ENCODE measurements around the gene AP4B1.

AP4B1 gene

DNA sequence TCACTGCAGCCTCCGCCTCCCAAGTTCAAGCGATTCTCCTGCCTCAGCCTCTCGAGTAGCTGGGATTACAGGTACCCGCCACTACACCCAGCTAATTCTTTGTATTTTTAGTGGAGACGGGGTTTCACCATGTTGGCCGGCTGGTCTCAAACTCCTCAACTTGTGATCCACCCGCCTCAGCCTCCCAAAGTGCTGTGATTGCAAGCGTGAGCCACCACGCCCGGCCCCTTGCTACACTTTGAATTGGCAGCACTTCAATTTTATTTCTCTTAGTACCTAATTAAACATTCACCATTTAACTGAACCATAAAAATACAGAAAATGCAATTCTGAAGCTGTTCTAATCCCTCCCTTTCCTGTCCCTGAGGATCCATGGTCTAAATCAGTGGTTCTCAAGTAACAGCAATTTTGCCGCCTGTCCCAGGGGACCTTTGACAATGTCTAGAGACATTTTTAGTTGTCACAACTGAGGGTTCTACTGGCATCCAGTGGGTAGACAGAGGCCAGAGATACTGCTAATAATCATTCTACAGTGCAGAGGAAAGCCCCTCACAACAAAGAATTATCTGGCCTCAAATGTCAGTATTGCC, 12.9 kb downstream of the AP4B1 start:
- DNase-seq: no peak

DNA sequence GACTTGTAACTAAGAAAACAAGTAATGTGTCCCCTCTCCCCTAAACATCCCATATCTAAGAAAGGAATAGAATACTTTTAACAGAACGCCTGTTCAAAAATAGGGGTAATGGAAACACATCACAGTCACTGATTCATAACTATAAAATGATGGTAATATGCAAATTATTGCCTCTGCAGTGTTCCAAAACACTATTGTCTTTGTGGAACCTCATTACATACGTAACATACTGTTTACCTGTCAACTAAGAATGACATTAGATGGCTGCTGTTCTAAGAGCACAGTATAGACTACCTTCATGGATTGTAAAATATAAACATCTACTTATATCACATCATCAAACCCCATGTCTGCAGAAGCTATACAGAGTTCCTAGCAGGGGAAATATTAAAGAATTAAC, 13.8 kb downstream of the AP4B1 start:
- DNase-seq: no peak

DNA sequence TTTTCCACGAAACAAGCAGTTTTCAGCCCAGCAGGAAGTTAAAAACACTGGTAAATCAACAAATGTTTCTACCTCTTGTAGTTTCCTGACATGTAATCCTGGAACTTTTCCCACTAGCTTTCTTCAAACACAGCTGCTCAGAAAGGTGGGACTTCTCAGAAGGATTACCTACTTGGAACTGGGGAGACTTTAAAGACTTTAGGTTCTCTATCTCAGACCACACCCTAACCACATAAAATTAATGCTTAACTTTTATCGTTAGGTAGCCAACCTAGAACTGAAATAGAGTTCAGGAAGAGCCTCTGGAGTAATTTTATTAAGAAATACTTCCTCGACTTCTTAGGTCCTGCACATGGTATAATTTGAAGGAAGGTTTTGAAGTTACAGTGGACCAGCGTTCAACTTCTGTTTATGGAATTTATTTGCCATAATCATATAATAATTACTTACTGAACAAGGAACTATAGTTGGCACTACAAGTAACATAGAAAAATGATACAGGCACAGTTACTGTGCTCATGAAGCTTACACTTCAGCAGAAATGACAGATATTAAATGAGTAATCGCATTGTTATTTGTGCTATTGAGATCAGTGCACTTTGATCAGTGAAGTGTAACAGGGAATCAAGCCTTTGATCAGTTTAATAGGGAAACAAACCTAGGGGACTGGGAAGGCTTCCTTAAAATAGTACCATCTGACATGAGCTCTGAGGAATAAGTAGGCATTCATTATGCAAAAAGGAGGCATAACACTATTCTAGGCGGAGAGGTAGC, 17.0 kb downstream of the AP4B1 start, which contains the start of gene BCL2L15:
Gene BCL2L15, minus strand, starts transcription at position 180 of the 774 bp plus-strand sequence. CDS start 206 bp downstream, outside the sequence.
- no peak for DNase-seq

DNA sequence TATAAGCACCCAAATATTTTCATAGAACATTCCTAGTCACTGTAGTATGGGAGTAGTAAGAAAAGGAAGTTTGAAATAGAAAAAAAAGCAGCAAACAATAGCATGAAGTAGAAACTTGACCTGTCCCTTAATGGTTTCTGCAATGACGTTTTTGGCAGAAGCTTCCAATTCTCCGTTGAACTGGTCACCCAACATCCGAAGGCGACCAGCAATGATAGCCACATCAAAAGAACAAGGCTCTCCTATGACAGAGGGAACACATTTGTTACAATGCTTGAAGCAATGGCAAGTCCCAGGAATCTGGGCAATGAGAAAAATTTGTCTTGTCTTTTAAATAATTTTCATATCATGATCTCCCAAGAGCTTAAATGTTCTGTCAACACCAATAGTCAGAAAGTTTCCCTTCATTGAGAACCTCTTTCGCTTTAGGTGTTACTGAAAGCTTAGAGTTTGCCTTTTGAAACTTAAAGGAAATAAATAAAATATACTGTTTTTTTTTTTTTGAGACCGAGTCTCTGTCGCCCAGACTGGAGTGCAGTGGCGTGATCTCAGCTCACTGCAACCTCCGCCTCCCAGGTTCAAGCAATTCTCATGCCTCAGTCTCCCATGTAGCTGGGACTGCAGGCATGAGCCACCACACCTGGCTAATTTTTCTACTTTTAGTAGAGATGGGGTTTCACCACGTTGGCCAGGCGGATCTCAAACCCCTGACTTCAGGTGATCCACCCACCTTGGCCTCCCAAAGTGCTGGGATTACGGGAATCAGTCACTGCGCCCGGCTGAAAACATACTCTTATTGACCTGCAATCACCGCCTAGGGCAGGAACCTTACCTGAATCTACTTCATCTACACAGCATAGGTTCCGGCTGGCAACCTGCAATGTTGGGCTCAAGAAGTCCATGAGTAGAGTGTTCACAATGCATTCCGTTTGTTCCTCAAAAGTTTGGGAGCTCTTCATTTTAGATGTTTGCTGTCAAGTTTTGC, 17.9 kb downstream of the AP4B1 start:
- DNase-seq: no peak

DNA sequence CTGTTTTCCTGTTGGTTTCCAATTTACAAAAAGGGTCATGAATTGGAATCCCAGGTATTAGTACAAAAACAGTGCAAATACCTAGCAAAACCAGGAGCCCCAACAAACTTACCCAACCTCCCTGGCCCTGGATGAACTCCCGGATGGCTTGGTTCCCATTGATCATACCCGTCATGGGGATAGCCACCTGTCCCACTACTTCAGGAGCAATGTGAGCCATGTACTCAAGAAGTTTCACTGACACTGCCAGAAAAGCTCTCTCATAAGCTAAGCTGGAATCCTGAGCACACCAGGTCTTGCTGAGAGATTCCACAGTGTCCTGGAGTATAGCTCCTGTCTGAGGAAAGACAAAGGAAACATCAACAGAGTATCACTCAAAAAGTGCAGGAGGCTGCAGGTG, 22.9 kb downstream of the AP4B1 start:
- no peak for DNase-seq

- no peak for DNase-seq
These were observed 24.9 kb downstream of the AP4B1 start for GRCh38 chr1:113879739-113880038.

DNA sequence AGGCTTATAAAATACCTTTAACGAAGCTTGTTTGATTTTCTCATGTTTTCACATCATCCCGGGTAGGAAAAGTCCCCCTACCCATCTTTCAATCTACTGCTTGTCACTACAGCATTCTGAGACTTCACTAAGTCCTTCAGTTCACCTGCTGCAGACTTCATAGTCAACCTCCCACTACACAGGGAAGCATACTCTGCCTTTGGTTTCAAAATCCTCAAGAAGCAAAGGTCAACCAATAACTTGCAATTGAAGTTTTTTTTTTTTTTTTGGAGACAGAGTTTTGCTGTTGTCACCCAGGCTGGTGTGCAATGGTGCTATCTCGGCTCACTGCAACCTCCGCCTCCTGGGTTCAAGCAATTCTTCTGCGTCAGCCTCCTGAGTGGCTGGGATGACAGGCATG, 28.4 kb downstream of the AP4B1 start:
- no peak for DNase-seq

- no peak for DNase-seq
These were observed 28.9 kb downstream of the AP4B1 start for GRCh38 chr1:113875714-113876113.

- peak in 1 of 2 donors; percentile 75 for DNase-seq
These were observed 30.4 kb downstream of the AP4B1 start for GRCh38 chr1:113874012-113874879.

GRCh38 chr1:113872219-113872935, 32.2 kb downstream of the AP4B1 start:
- no peak for DNase-seq

DNA sequence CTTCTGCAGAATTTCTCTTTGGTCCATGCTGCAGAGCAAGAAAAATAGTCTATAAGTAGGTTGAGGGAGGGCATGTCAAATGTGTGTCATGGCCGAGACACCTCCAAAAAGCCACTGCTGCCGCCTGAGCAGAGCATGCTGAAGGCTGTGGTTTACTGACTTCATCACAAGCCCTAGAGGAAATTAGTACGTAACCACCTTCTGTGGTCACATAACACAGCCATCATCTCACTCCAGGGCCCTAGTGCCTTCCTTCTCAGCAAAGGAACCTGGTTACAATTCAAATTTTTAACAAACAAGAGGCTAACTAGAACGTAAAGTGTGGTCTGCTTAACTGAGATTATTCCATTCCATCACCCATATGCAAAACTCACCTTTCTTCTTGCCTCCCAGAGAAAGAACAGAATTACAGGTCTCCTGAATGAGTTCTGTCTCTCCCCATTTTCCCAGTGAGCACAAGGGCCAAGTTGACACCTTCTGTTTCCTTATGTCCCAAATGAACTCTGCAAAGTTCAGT, 32.9 kb downstream of the AP4B1 start, which contains the start of gene PTPN22:
Gene PTPN22, minus strand, starts transcription at position 116 of the 517 bp plus-strand sequence.
- DNase-seq: peak in 1 of 2 donors; percentile 93

DNA sequence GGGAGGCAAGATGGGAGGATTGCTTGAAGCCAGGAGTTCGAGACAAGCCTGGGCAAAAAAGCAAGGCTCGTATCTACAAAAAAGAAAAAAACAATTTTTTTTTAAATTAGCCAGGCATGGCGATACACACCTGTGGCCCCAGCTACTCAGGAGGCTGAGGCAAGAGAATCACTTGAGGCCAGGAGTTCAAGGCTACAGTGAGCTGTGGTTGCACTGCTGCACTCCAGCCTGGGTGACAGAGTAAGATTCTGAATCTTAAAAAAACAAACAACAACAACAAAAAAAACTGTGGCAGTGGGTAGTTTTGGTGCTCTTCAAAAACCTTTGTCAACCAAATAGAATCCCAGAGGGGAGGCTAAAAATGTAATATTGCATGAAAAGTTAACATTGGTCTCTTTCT, 33.8 kb downstream of the AP4B1 start:
- no peak for DNase-seq

- peak in 1 of 2 donors; percentile 22 for DNase-seq
These were observed 36.1 kb downstream of the AP4B1 start for GRCh38 chr1:113868387-113869083.

GRCh38 chr1:113861641-113862040, 43.0 kb downstream of the AP4B1 start:
- DNase-seq: no peak

DNA sequence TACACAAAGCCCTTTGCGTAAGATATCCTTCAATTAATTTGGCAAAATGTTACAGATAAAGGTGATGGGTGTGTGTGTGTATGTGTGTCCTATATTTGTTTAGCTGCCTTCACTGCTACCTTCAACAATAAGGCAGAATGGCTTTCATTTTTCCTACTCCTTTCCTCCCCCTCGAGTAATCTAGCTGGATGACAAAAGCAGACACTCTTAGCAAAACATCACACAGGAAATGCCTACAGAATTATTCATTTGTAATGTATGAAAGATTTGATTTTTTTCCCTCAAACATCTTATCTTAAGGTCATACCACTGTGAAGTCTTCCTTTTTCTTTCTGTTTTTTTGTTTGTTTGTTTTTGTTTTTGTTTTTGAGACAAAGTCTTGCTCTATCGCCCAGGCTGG, 43.7 kb downstream of the AP4B1 start:
- no peak for DNase-seq

GRCh38 chr1:113859478-113860175, 45.0 kb downstream of the AP4B1 start:
- DNase-seq: peak in 1 of 2 donors; percentile 83

GRCh38 chr1:113858982-113859381, 45.6 kb downstream of the AP4B1 start:
- DNase-seq: no peak

- DNase-seq: no peak
These were observed 46.2 kb downstream of the AP4B1 start for GRCh38 chr1:113858418-113858817.

- no peak for DNase-seq
These were observed 46.8 kb downstream of the AP4B1 start for GRCh38 chr1:113857776-113858175.

GRCh38 chr1:113856401-113856790, 48.2 kb downstream of the AP4B1 start:
- DNase-seq: no peak

All from bone marrow (tissue), 2 donors.